GM19351 (cell line): Measurements from ENCODE around the gene CUX1.

Source experiments
- ATAC-seq: cut with Tn5 transposase; IDR thresholded peaks from one replicate; pipeline ENCODE4 v1.9.1; 2021; ENCODE audit warnings: mild to moderate bottlenecking, moderate library complexity; ENCODE audit not compliant: unreplicated experiment

The CUX1 gene

DNA sequence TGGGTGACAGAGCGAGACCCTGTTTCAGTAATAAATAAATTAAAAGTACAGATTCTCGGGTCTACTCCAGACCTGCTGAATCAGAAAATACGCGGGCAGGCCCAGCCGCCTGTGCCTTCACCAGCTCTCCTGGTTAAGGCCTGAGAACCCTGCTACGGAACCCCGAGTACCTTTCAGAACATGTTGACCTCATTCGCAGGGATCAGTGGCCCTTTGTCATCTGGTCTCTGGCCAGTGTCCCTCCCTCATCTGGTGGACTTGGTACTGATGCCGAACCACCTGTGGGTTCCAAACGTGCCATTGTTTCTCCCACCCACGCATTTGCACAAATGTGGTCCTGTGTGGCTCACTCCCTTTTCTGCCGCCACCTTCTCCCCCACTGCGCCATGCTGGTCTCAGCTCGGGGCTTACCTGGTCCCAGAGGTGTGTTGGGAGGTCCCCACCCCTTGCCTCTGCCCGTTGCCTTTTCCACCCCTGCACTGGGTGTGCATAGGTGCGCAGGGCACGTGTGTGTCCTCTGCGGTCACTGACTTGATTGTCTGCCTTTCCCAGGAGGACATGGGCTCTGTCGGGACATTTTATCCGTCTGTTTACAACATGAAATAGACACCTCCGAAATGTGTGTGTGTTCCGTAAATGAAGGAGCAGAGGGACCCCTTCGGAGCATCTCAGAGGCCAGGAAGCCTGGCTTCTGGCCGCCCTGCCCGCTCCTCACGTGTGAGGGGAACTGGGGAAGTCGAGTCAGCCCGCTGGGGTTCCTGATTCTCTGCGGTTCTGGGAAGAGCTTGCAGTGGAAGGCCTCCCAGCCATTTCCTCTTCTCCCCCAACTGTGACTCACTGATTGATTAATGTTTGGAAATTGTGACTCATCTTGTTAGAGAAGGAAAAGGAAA is 135.2 kb downstream of the CUX1 start:
- no peak for ATAC-seq

DNA sequence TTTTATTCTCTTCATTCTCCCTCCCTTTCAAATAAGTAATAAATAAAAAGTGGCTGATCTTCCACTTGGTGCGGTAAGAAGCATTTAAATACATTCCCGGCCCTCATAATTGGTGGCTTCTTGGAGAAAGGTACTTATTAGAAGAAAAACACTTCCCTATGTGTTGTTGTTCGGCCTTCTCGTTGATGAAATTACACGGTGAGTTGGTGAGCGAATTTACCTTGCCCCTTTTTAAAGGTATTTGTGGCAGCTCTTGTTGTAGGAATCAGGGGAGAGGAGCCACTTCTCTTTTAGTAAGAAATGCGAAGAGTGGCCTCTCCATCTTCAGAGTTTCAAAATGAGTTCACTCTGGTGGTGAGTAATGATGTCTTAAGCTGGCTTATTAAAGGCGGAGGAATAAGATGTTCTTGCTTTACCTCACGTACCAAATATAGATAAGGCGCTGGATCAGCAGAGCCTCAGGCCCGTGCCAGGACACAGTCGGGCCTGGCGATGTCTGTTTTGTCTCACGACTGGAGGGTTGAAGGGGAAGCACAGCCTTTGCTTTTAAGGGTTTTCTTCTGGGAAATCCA is 135.9 kb downstream of the CUX1 start:
- peak; percentile 67 for ATAC-seq

DNA sequence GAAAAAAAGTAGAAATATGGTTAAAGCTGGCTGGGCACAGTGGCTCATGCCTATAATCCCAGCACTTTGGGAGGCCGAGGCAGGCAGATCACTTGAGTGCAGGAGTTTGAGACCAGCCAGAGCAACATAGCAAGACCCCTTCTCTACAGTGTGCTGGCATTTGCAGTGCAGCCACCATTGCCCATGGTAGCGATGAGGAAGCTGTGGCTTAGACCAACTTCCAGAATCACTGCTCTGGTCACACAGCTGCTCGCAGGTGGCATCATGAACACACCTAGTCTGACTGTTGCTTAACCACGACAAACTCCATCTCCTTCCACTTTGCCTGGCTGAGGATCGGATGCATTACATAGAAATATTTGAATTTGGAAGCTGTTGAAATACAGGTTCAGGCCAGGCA is 137.1 kb downstream of the CUX1 start:
- ATAC-seq: no peak

DNA sequence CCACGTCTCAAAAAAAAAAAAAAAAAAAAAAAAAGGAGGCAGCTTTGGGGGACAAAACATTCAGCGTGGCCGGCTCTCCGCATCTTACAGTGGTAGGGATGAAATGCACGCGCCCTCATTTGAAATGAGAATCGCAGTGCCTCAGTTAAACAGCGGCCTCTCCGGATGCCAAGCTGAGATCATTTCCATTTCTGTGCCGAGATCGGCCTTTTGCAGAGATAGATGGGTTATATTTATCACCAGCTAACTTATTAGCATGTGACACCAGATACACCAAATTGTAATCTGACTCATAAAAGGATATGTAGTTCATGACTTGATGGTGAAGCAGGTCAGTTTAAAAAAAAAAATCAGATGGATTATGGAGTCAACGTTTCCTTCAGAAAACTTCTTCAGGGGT is 138.7 kb downstream of the CUX1 start:
- no peak for ATAC-seq

DNA sequence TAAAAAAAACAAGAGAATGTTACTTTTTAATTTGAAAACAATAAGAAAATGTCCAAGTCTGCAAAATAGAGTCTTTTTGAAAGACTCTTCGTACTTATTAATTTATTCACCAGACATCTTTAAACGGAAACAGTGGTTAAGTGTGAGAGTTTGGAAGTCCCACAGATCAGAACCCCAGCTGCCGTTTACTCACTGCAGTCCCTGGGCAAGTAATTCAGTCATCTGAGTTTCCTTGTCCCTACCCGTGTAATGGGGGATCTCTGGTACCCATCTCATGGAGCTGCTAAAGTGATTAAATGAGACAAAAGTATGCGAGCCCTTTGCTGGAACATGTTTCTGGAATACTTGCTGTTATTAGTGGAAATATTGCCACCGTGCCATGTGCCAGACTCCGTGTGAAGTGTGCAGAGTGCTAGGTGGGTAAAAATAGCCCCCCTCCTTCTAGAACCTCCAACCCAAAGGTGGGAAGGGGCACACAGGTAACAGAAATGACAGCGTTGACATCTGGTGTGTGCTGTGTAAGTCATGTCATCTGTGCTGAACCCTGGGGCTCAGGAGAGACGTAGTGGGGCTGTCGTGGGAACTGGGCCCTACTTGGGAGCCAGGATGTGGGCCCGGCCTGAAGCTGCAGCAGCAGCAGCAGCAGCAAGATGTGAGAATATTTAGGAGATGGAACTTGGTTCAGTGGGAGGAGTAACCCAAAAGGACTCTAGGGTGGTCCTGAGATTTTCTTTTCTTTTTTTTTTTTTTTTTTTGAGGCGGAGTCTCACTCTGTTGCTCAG is 140.5 kb downstream of the CUX1 start:
- ATAC-seq: no peak

DNA sequence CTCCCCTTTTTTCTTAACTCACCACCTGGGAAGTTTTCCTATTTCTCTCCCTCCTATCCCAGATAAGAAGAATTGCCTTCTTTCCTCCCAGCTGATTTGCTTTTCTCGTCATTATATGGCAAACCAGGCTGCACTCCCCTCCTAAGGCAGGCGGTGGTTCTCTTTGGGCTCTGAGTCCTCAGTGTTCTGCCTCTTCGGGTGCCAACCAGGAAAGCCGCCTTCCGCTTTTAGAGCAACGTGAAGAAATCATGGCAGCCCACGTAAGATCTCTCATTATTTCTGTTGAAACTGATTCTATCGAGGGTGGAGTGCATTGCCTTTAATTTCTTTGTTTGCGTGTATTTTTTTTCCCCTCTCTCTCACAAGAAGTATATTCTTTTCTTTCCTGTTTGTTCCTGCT is 141.9 kb downstream of the CUX1 start:
- ATAC-seq: no peak

DNA sequence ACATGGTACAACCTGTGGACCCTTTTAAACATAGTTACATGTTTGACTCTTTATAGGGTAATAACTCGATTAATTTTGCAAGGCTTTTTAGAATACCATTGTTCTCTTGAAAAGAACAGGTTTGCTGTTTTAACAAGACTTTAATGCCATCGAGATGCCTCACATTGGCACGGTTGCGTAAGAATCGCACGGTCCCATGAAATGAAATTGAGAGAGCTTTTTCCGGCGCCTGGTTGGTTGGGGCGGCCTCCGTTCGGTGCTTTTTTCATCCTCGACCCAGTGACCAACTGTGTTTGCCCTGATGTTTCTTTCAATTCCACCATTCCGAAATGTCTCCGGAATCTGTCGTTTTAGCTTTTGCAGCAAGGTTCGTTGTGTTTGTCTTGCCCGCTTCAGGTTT is 142.4 kb downstream of the CUX1 start:
- no peak for ATAC-seq

DNA sequence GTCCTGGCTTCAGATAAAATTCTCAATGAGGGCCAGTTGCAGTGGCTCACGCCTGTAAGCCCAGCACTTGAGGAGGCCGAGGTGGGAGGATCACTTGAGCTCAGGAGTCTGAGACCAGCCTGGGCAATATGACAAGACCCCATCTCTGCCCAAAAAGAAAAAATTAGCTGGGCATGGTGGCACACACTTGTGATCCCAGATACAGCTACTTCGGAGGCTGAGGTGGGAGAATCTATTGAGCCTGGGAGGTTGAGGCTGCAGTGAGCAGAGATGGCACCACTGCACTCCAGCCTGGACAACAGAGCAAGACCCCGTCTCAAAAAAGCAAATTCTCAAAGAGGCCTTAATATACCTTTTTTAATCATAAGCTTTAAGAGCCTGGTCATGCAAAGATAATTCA is 142.9 kb downstream of the CUX1 start:
- no peak for ATAC-seq

DNA sequence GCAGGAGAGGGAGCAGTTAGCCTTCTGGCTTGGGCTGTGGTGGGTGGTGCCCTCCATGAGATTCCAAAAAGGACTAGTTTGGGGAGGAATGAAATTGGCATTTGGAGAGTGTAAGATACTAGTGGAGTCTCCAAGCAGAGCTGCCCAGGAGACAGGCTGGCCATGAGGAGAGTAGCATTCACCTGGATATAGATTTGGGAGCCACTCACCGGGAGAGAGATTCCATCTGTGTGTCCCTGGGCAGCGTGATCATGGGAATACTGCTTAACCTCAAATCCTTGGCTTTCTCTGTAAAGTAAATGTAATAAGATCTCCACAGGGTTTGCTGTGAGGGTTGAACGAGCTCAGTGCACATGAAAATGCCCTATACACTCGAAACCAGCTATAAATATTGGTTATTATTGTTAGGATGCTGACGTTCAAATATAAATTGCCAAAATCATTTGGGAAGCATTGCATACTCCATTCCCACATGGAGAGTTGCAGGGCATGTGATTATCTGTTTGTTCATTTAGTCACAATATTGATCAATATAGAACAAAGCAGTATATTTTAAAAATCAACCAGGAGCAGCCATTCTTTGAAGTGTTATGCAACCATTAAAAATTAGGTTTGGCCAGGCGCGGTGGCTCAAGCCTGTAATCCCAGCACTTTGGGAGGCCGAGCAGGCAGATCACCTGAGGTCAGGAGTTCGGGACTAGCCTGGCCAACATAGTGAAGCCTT is 143.7 kb downstream of the CUX1 start:
- ATAC-seq: no peak

DNA sequence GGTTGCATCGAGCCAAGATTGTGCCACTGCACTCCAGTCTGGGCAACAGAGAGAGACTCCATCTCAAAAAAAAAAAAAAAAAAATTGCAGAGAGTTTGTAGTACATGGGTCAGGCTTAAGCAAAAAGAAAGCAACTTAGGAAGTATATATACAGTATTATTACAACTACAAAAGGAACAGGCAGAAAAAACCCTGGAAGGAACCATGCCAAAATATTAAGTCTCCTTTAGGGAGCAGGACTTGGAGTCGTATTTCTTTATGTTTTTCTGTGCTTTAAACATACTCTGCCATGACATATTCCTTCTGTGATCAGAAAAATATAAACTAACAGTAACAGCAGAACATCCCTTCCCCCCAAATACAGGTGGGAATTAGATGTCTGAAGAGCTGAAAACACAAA is 144.4 kb downstream of the CUX1 start:
- no peak for ATAC-seq

DNA sequence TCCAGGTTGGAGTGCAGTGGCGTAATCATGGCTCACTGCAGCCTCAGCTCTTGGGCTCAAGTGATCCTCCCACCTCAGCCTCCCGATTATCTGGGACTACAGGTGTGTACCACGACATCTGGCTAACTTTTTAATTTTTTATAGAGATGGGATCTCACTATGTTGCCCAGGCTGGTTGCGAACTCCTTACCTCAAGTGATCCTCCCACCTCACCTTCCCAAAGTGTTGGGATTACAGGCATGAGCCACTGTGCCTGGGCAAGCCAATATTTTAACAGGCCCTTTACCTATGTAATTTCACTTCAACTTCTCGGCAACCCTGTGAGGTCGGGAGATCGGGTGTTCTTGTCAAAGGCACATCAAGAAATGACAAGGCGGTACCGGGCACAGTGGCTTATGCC is 146.3 kb downstream of the CUX1 start:
- ATAC-seq: no peak

DNA sequence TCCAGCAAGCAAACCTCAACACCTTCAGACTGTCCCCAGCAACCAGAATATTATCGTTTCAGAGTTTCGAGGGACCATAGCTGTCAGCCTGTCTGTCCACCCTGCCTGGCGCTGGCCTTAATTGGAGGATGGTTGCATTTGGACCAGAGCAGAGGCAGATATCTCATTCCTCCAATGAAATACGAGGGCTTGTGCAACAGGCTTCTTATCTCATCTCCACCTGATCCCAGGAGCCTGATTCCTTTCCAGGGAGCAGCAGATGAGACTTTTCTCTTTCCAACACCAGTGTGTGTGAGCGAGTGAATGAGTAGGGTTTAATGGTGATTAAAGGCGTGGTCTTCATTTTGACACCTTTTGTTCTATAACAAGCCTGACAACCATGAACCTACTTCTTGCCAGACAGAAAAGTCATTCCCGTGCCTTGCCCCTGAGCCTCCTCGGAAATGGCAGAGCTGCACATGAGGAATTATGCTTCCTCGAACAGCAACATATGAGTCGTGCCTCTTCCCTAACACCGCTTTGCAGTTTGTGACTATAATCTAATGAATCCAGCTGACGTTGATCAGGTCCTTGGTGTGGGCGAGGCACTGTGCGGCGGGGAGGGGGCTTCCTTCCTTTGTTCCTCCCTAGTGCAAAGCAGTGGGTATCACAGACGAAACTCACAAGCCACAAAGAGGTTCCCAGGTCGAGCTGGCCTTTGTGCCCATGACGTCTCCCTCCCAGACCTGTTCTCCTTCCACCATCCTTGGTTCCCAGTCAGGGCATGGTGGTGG is 147.4 kb downstream of the CUX1 start:
- no peak for ATAC-seq

DNA sequence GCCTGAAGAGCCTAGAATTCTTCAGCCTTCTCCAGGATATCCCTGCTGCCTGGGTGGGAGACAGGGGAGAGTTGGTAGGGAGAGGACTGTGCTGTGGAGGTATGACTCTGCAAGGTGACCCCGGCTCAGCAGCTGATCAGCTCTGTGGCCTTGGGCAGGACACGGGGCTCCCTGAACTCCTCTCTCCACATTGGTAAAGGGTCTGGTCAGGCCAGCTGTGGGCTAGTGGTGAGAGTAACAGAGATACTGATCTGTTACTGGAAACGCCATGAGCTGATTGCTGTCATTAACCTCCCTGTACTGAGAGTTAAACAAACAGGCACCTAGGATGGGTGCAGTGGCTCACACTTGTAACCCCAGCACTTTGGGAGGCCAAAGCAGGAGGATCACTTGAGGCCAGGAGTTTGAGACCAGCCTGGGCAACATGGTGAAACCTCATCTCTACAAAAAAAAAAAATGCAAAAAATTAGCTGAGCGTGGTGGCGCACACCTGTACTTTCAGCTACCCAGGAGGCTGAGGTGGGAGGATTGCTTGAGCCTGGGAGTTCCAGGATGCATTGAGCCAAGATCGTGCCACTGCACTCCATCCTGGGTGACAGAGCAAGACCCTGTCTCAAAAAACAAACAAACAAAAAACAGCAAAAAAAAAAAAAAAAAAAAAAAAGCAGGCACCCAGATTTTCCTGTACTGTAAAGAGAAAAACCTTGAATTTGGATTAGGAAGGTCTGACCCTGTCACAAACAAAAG is 151.5 kb downstream of the CUX1 start:
- no peak for ATAC-seq

DNA sequence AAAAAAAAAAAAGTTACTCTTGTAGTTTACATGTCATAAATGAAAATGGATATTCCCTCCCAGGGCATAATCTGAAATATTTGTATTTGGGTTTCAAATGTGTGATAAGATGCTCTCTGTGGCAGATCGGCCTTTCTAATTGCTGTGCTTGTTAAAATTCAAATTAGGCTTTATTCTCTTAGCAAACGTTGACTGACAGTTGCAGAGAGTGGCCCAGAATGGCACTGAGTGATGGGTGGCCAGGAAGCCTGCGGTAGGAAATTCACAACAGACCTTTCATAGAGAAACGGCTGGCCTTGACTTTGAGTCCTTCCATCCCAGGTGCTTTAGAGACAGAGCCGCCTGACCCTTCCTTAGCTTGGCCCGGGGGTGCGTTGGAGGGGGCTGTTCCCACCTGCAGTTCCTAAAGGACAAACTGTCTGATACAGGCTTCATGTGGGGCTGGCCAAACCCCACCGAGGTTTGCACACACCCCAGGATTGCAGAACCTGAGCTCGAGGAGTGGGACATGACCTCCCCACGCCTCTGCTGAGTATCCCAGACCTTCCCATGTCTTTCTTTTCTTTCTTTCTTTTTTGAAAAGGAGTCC is 152.7 kb downstream of the CUX1 start:
- ATAC-seq: no peak

DNA sequence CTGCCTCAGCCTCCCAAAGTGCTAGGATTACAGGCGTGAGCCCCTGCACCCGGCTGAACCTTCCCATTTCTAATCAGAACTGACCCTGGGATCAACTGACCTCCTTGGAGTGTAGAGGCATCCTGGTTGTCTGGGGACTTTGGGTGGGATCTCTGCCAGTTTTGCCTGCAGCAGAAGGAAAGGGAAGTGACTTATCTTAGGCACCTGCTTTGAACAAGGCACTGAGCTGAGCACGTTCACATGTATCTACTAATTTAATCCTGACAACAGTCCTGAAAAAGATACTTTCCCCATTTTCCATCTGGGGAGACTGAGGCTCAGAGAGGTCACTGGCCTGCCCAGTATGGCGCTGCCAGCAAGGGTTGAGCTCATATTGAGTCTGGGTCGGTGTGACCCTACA is 153.4 kb downstream of the CUX1 start:
- ATAC-seq: no peak

DNA sequence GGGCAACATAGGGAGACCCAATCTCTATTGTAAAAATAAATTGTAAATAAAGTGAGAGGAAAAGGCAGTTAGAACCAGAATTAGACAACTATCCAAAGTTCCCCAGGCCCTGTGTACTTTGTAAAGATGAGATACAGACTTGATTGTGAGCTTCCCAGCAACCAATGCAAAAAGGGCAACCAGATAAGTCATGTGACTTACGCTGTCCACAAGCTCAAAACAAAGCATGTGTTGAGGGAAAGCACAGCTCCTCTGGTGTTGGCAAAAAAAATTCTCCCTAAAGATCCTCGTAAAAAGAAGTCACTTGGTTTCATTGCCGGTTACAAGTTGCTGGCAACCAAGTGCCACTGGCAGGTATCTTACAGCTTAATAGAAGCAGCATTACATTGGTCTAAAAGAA is 154.0 kb downstream of the CUX1 start:
- no peak for ATAC-seq

DNA sequence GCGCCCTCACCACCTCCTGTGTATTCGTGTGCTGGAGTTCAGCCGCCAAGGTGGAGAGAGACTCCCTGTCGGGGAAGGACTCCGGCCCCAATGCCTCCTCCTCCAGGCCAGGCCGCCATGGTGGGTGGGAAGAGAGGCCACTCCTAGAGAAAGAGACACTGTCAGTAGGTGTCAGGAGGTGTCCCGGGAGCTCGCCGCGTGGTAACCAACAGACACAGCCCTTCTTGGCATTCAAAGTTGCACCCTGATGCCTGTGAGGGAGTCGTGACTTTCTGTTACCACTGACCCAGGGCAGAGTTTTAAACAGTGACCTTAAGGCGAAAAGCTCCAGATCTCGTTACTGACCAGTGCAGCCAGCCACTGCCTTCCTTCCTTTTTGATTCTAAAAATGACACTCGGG is 155.2 kb downstream of the CUX1 start:
- ATAC-seq: no peak

DNA sequence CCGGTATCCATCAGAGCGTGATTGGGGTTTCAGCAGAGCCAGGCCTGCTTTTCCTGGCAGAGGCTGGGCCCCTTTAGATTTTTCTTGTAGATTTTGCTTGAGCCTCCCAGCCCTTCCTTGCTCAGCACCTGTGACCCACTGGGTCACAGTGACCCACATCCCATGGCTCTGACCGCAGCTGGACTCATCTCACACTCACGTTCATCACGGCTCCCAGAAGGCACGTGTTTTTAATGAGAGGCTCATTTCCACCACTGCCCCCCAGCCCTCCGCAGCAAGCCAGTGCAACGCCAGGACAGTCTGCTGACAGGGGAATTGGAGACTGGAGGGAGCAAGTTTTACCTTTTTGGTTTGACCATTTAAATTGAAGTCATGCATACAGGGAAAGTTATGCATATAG is 155.7 kb downstream of the CUX1 start:
- ATAC-seq: no peak

DNA sequence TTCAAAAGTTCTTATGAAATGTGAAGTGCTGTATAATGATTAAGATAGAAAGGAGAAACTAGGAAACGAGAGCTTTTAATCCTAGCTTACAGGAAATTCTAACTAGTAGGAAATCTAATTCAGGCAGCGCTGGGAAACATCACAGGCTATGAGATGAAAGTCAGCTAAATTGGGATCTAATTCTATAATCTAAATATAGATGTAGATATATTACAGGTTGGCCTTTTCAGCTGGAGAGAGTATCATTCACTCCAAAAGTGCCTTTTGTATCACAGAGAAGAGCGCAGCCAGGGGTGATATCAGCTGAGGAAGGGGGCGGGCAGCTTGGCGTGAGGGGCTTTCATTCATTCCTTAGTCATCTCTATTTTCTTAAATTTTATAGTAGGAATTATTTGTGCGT is 157.0 kb downstream of the CUX1 start:
- no peak for ATAC-seq
